Kasumi-1 (cell line): ENCODE results near the gene PTPRG.

Experiments
- DNase-seq, 2 experiments: peaks; one replicate each; lab custom pipeline; 2025; lab: John Stamatoyannopoulos, UW

Gene PTPRG

GRCh38 chr3:61828184-61828874 is 267.0 kb downstream of the PTPRG start:
- no peak for DNase-seq

GRCh38 chr3:61828880-61829721 is 267.7 kb downstream of the PTPRG start:
- DNase-seq: no peak

- no peak for DNase-seq
These were observed 268.5 kb downstream of the PTPRG start for GRCh38 chr3:61829722-61830350.

GRCh38 chr3:61831973-61832372 is 270.6 kb downstream of the PTPRG start:
- no peak for DNase-seq

- no peak for DNase-seq
These were observed 271.2 kb downstream of the PTPRG start for GRCh38 chr3:61832375-61833229.

GRCh38 chr3:61839256-61839655 is 277.9 kb downstream of the PTPRG start:
- no peak for DNase-seq

GRCh38 chr3:61841111-61841845 is 279.9 kb downstream of the PTPRG start:
- DNase-seq: no peak

GRCh38 chr3:61841988-61842387 is 280.6 kb downstream of the PTPRG start:
- no peak for DNase-seq

- DNase-seq: no peak
These were observed 283.0 kb downstream of the PTPRG start for GRCh38 chr3:61844346-61844745.

GRCh38 chr3:61846488-61846887 is 285.1 kb downstream of the PTPRG start:
- DNase-seq: no peak

GRCh38 chr3:61847784-61848462 is 286.6 kb downstream of the PTPRG start:
- no peak for DNase-seq

GRCh38 chr3:61848885-61849284 is 287.5 kb downstream of the PTPRG start:
- DNase-seq: peak; percentile 27 to 33

GRCh38 chr3:61853912-61854311 is 292.5 kb downstream of the PTPRG start:
- DNase-seq: no peak

GRCh38 chr3:61855211-61855610 is 293.8 kb downstream of the PTPRG start:
- no peak for DNase-seq

GRCh38 chr3:61857297-61857696 is 295.9 kb downstream of the PTPRG start:
- no peak for DNase-seq

- peak; percentile 58 to 71 for DNase-seq
These were observed 296.7 kb downstream of the PTPRG start for GRCh38 chr3:61858054-61858453.

GRCh38 chr3:61861410-61861809 is 300.0 kb downstream of the PTPRG start:
- peak in 1 of 2 experiments; percentile 15 for DNase-seq

- no peak for DNase-seq
These were observed 301.4 kb downstream of the PTPRG start for GRCh38 chr3:61862614-61863289.

GRCh38 chr3:61863579-61863978 is 302.2 kb downstream of the PTPRG start:
- no peak for DNase-seq

- no peak for DNase-seq
These were observed 303.5 kb downstream of the PTPRG start for GRCh38 chr3:61864886-61865285.
